Mesenchymal stem cell (in vitro differentiated cells and primary cell): Measurements from ENCODE around the gene NRTN.
A peak's percentile ranks its signal among the peaks of the same experiment; 100 is the strongest.

ENCODE experiments used
- DNase-seq: peaks from one replicate; pipeline ENCODE4 v3.0.0-alpha.2; 2013
- H2AFZ ChIP-seq: one replicate; pipeline ENCODE4 v1.6.1; 2013; ENCODE audit warnings: low read depth, mild to moderate bottlenecking, control low read depth, inconsistent platforms, low read length, moderate library complexity
- H2AK5ac ChIP-seq: 2 replicates; pipeline ENCODE4 v1.6.1; 2013; ENCODE audit warnings: low read length, moderate library complexity, mild to moderate bottlenecking, inconsistent platforms; ENCODE audit not compliant: severe bottlenecking
- H2BK120ac ChIP-seq: one replicate; pipeline ENCODE4 v1.6.1; 2013; ENCODE audit warnings: low read depth, mild to moderate bottlenecking, inconsistent platforms, low read length, moderate library complexity
- H2BK12ac ChIP-seq, 2 experiments: one replicate each; pipeline ENCODE4 v1.6.1; 2013; ENCODE audit warnings: inconsistent platforms in 2 of 2, low read length in 2 of 2, mild to moderate bottlenecking in 2 of 2, moderate library complexity in 2 of 2, control low read depth in 1 of 2
- H2BK15ac ChIP-seq: one replicate; pipeline ENCODE4 v1.6.1; 2013; ENCODE audit warnings: mild to moderate bottlenecking, low read depth, inconsistent platforms; ENCODE audit not compliant: poor library complexity, severe bottlenecking
- H2BK5ac ChIP-seq: 2 replicates; pipeline ENCODE4 v1.6.1; 2013; ENCODE audit warnings: low read depth, mild to moderate bottlenecking, low read length, control low read depth, inconsistent platforms; ENCODE audit not compliant: poor library complexity, severe bottlenecking
- H3K14ac ChIP-seq, 2 experiments: one replicate each; pipeline ENCODE4 v1.6.1; 2013; ENCODE audit warnings: inconsistent platforms in 2 of 2, low read length in 2 of 2, control low read depth in 1 of 2, mild to moderate bottlenecking in 1 of 2, moderate library complexity in 1 of 2
- H3K18ac ChIP-seq, 2 experiments: one replicate each; pipeline ENCODE4 v1.6.1; 2013; ENCODE audit warnings: inconsistent platforms in 2 of 2, low read length in 2 of 2, control low read depth in 1 of 2, low read depth in 1 of 2, mild to moderate bottlenecking in 1 of 2
- H3K23ac ChIP-seq, 2 experiments: one replicate each; pipeline ENCODE4 v1.6.1; 2013; ENCODE audit warnings: inconsistent platforms in 2 of 2, low read length in 2 of 2, mild to moderate bottlenecking in 2 of 2, moderate library complexity in 2 of 2, control low read depth in 1 of 2
- H3K27ac ChIP-seq: 2 replicates; pipeline ENCODE4 v1.5.1; 2013; ENCODE audit warnings: mild to moderate bottlenecking, moderate library complexity, low read length, control low read depth, inconsistent platforms; ENCODE audit not compliant: poor library complexity, severe bottlenecking
- H3K27me3 ChIP-seq, 2 experiments: 2 replicates each; pipeline versions ENCODE4 v1.6.1 to v1.7.0; 2013; ENCODE audit warnings: low read length in 2 of 2, mild to moderate bottlenecking in 2 of 2, moderate library complexity in 2 of 2, control low read depth in 1 of 2, inconsistent platforms in 1 of 2; ENCODE audit not compliant: control insufficient read depth in 1 of 2, insufficient read depth in 1 of 2
- H3K36me3 ChIP-seq, 2 experiments: 2 replicates each; pipeline versions ENCODE4 v1.6.1 to v1.7.0; 2013; ENCODE audit warnings: low read length in 2 of 2, control low read depth in 1 of 2, inconsistent platforms in 1 of 2, low read depth in 1 of 2, mild to moderate bottlenecking in 1 of 2; ENCODE audit not compliant: insufficient read depth in 2 of 2, control insufficient read depth in 1 of 2
- H3K4ac ChIP-seq, 2 experiments: one replicate each; pipeline ENCODE4 v1.6.1; 2013; ENCODE audit warnings: inconsistent platforms in 2 of 2, low read length in 2 of 2, mild to moderate bottlenecking in 2 of 2, moderate library complexity in 2 of 2, control low read depth in 1 of 2, low read depth in 1 of 2
- H3K4me1 ChIP-seq: 2 replicates; pipeline ENCODE4 v1.6.1; 2013; ENCODE audit warnings: low read depth, low read length, control low read depth; ENCODE audit not compliant: control insufficient read depth, insufficient read depth
- H3K4me2 ChIP-seq: 2 replicates; pipeline ENCODE4 v1.6.1; 2013; ENCODE audit warnings: low read length, mild to moderate bottlenecking, inconsistent platforms; ENCODE audit not compliant: poor library complexity, severe bottlenecking
- H3K4me3 ChIP-seq, 2 experiments: 2 replicates each; pipeline versions ENCODE4 v1.5.1 to v1.7.0; 2013; ENCODE audit warnings: low read length in 2 of 2, mild to moderate bottlenecking in 2 of 2, control low read depth in 1 of 2, low read depth in 1 of 2; ENCODE audit not compliant: insufficient read depth in 1 of 2
- H3K79me1 ChIP-seq: replicated peaks from 2 replicates; pipeline ENCODE4 v1.6.1; 2013; ENCODE audit warnings: mild to moderate bottlenecking, control low read depth, low read length, inconsistent platforms; ENCODE audit not compliant: poor library complexity, severe bottlenecking
- H3K9ac ChIP-seq: 2 replicates; pipeline ENCODE4 v1.7.0; 2013; ENCODE audit warnings: mild to moderate bottlenecking, low read length, moderate library complexity
- H3K9me3 ChIP-seq: 2 replicates; pipeline ENCODE4 v1.7.0; 2013; ENCODE audit warnings: mild to moderate bottlenecking, low read length; ENCODE audit not compliant: control insufficient read depth
- H4K8ac ChIP-seq: one replicate; pipeline ENCODE4 v1.6.1; 2013; ENCODE audit warnings: inconsistent platforms, mild to moderate bottlenecking, low read length, moderate library complexity
- H4K91ac ChIP-seq: one replicate; pipeline ENCODE4 v1.6.1; 2013; ENCODE audit warnings: mild to moderate bottlenecking, low read length, inconsistent platforms
- WGBS: methylation state at CpG from one replicate; pipeline ENCODE4 v1.1.7; 2013; ENCODE audit warnings: mixed read lengths; 5-methylcytosine and 5-hydroxymethylcytosine counted together

The NRTN gene

GRCh38 chr19:5803441-5803751 is 1.5 kb upstream of the NRTN start:
- Histone ChIP-seq H2AFZ (peak overlapping the region; percentile 83), H3K9ac (peak overlapping the region; percentile 69), H3K23ac (peak overlapping the region in 1 of 2 experiments; percentile 94), H3K27ac (no peak overlapping the region), H3K4ac (peak overlapping the region in 1 of 2 experiments; percentile 37), H3K14ac (peak overlapping the region in 1 of 2 experiments; percentile 92), H3K79me1 (no peaks in the 10 kb centered on the region), H4K91ac (peak overlapping the region; percentile 1), H2AK5ac (no peak overlapping the region), H3K27me3 (peaks cover 33 to 53% of the 10 kb centered on the region in 2 experiments), H3K4me3 (peak overlapping the region; percentile 43 to 76), H2BK120ac (no peak overlapping the region), H2BK15ac (no peak overlapping the region), H3K9me3 (no peaks in the 10 kb centered on the region), H3K4me1 (peaks cover 17% of the 10 kb centered on the region), H3K4me2 (peak overlapping the region; percentile 76), H2BK12ac (peak overlapping the region in 1 of 2 experiments; percentile 59), H2BK5ac (no peak overlapping the region), H3K36me3 (no peaks in the 10 kb centered on the region), H3K18ac (peak overlapping the region; percentile 0 to 85), H4K8ac (peak overlapping the region; percentile 10)
- WGBS: 11% methylated on average over 8 of the region's 8 CpGs
- no peak for DNase-seq

- H3K9ac ChIP-seq: peak overlapping the region; percentile 69
- 4% methylated on average over 54 of the region's 54 CpGs for WGBS
- peaks cover 17% of the 10 kb centered on the region for H3K4me1 ChIP-seq
- H3K4me2 ChIP-seq: peak overlapping the region; percentile 76
- H3K27me3 ChIP-seq: peaks cover 33 to 53% of the 10 kb centered on the region in 2 experiments
- no peak overlapping the region for H2AK5ac ChIP-seq
- peak overlapping the region in 1 of 2 experiments; percentile 92 for H3K14ac ChIP-seq
- DNase-seq: peak; percentile 92
- no peak overlapping the region for H2BK5ac ChIP-seq
- H2BK120ac ChIP-seq: no peak overlapping the region
- H2BK12ac ChIP-seq: peak overlapping the region in 1 of 2 experiments; percentile 59
- no peak overlapping the region for H3K27ac ChIP-seq
- peak overlapping the region; percentile 0 to 85 for H3K18ac ChIP-seq
- peak overlapping the region; percentile 83 for H2AFZ ChIP-seq
- no peaks in the 10 kb centered on the region for H3K9me3 ChIP-seq
- peak overlapping the region; percentile 43 to 76 for H3K4me3 ChIP-seq
- H2BK15ac ChIP-seq: peak overlapping the region; percentile 65
- H4K8ac ChIP-seq: peak overlapping the region; percentile 10
- peak overlapping the region; percentile 1 for H4K91ac ChIP-seq
- H3K4ac ChIP-seq: peak overlapping the region in 1 of 2 experiments; percentile 37
- no peaks in the 10 kb centered on the region for H3K79me1 ChIP-seq
- no peaks in the 10 kb centered on the region for H3K36me3 ChIP-seq
- H3K23ac ChIP-seq: peak overlapping the region in 1 of 2 experiments; percentile 94
Observed at GRCh38 chr19:5803752-5804515, 933 bp upstream of the NRTN start.

GRCh38 chr19:5805462-5806132 is 730 bp downstream of the NRTN start:
- no peak overlapping the region for H2AFZ ChIP-seq
- H3K4me2 ChIP-seq: peak overlapping the region; percentile 54
- H3K4me3 ChIP-seq: peak overlapping the region in 1 of 2 experiments; percentile 39
- H3K18ac ChIP-seq: peak overlapping the region; percentile 11 to 19
- no peak overlapping the region for H2BK12ac ChIP-seq
- no peak overlapping the region for H4K91ac ChIP-seq
- no peak overlapping the region for H2BK120ac ChIP-seq
- peak; percentile 73 for DNase-seq
- 3% methylated on average over 46 of the region's 46 CpGs for WGBS
- no peak overlapping the region for H3K9ac ChIP-seq
- no peaks in the 10 kb centered on the region for H3K36me3 ChIP-seq
- H2AK5ac ChIP-seq: no peak overlapping the region
- peaks cover 33 to 41% of the 10 kb centered on the region in 2 experiments for H3K27me3 ChIP-seq
- H3K9me3 ChIP-seq: no peaks in the 10 kb centered on the region
- no peak overlapping the region for H3K23ac ChIP-seq
- no peak overlapping the region for H2BK15ac ChIP-seq
- H3K4ac ChIP-seq: no peak overlapping the region
- H3K14ac ChIP-seq: no peak overlapping the region
- peak overlapping the region; percentile 75 for H4K8ac ChIP-seq
- no peak overlapping the region for H3K27ac ChIP-seq
- no peak overlapping the region for H2BK5ac ChIP-seq
- H3K4me1 ChIP-seq: peaks cover 17% of the 10 kb centered on the region
- no peaks in the 10 kb centered on the region for H3K79me1 ChIP-seq

GRCh38 chr19:5806133-5806489 is 1.2 kb downstream of the NRTN start:
- H3K4me2 ChIP-seq: no peak overlapping the region
- H2BK12ac ChIP-seq: no peak overlapping the region
- no peaks in the 10 kb centered on the region for H3K79me1 ChIP-seq
- no peak overlapping the region for H2BK120ac ChIP-seq
- H3K27me3 ChIP-seq: peaks cover 33 to 37% of the 10 kb centered on the region in 2 experiments
- DNase-seq: no peak
- H3K23ac ChIP-seq: no peak overlapping the region
- no peaks in the 10 kb centered on the region for H3K9me3 ChIP-seq
- no peak overlapping the region for H3K9ac ChIP-seq
- 0% methylated on average over 2 of the region's 6 CpGs for WGBS
- H4K91ac ChIP-seq: no peak overlapping the region
- no peak overlapping the region for H2BK5ac ChIP-seq
- H2BK15ac ChIP-seq: no peak overlapping the region
- no peak overlapping the region for H3K4me3 ChIP-seq
- no peak overlapping the region for H3K14ac ChIP-seq
- no peak overlapping the region for H3K4ac ChIP-seq
- H4K8ac ChIP-seq: peak overlapping the region; percentile 28
- H3K36me3 ChIP-seq: no peaks in the 10 kb centered on the region
- H2AFZ ChIP-seq: no peak overlapping the region
- H2AK5ac ChIP-seq: no peak overlapping the region
- H3K18ac ChIP-seq: peak overlapping the region in 1 of 2 experiments; percentile 33
- peaks cover 17% of the 10 kb centered on the region for H3K4me1 ChIP-seq
- no peak overlapping the region for H3K27ac ChIP-seq
